MM.1S (cell line): ENCODE measurements around the gene GALNT10.

Experiments
- DNase-seq: peaks from one replicate; pipeline ENCODE4 v3.0.0-alpha.2; 2015
- H2AFZ ChIP-seq: fragments of 300-600 bp; sonication (generic); 2 replicates; pipeline ENCODE4 v1.6.0; 2016; ENCODE audit warnings: antibody characterized with exemption, low read length
- H3F3A ChIP-seq: fragments of 300-600 bp; sonication (generic); 2 replicates; pipeline ENCODE4 v1.6.1; 2016; ENCODE audit warnings: mild to moderate bottlenecking, antibody characterized with exemption, low read length, moderate library complexity, mixed read lengths; ENCODE audit not compliant: insufficient read depth
- H3K27ac ChIP-seq: fragments of 300-600 bp; sonication (generic); 2 replicates; pipeline ENCODE4 v1.5.1; 2016; ENCODE audit warnings: mild to moderate bottlenecking, low read length
- H3K27me3 ChIP-seq: fragments of 300-600 bp; sonication (generic); replicated peaks from 2 replicates; pipeline ENCODE4 v1.6.0; 2016; ENCODE audit warnings: low read length; ENCODE audit not compliant: insufficient read depth
- H3K36me3 ChIP-seq: fragments of 300-600 bp; sonication (generic); replicated peaks from 2 replicates; pipeline ENCODE4 v1.6.1; 2016; ENCODE audit warnings: mild to moderate bottlenecking, low read length, mixed read lengths; ENCODE audit not compliant: insufficient read depth
- H3K4me1 ChIP-seq: fragments of 300-600 bp; sonication (generic); 2 replicates; pipeline ENCODE4 v1.6.1; 2016; ENCODE audit warnings: low read length, mixed read lengths
- H3K4me2 ChIP-seq: fragments of 300-600 bp; sonication (generic); 2 replicates; pipeline ENCODE4 v1.6.0; 2016; ENCODE audit warnings: low read depth, low read length
- H3K4me3 ChIP-seq: fragments of 300-600 bp; sonication (generic); 2 replicates; pipeline ENCODE4 v1.5.1; 2016; ENCODE audit warnings: low read length, mixed read lengths
- H3K79me2 ChIP-seq: fragments of 300-600 bp; sonication (generic); 2 replicates; pipeline ENCODE4 v1.6.1; 2016; ENCODE audit warnings: mixed run types, low read length, mixed read lengths
- H3K9ac ChIP-seq: fragments of 300-600 bp; sonication (generic); 2 replicates; pipeline ENCODE4 v1.6.1; 2016; ENCODE audit warnings: low read length, mixed read lengths
- H3K9me2 ChIP-seq: fragments of 300-600 bp; sonication (generic); replicated peaks from 2 replicates; pipeline ENCODE4 v1.6.1; 2016; ENCODE audit warnings: mild to moderate bottlenecking, low read length, mixed read lengths; ENCODE audit not compliant: insufficient read depth
- H3K9me3 ChIP-seq: fragments of 300-600 bp; sonication (generic); replicated peaks from 2 replicates; pipeline ENCODE4 v1.6.1; 2016; ENCODE audit warnings: mild to moderate bottlenecking, low read length, mixed read lengths; ENCODE audit not compliant: insufficient read depth
- H4K20me1 ChIP-seq: fragments of 300-600 bp; sonication (generic); 2 replicates; pipeline ENCODE4 v1.6.1; 2016; ENCODE audit warnings: mild to moderate bottlenecking, low read length, moderate library complexity, mixed read lengths; ENCODE audit not compliant: insufficient read depth
- EZH2 ChIP-seq: fragments of 300-600 bp; sonication (generic); optimal IDR thresholded peaks from 2 replicates; pipeline ENCODE3; 2017; ENCODE audit warnings: low read depth, mild to moderate bottlenecking, antibody characterized with exemption, low read length, mixed read lengths
- EZH2phosphoT487 ChIP-seq: fragments of 300-600 bp; sonication (generic); IDR thresholded peaks from 2 replicates; pipeline ENCODE4 v1.6.1; 2018; ENCODE audit warnings: antibody characterized with exemption, low read length
- TF ChIP-seq, protein P1 (sequence below): fragments of 300-600 bp; sonication (generic); IDR thresholded peaks from 2 replicates; pipeline ENCODE4 v1.5.1; 2016; ENCODE audit warnings: antibody characterized with exemption, low read length, mixed read lengths

Gene GALNT10

DNA sequence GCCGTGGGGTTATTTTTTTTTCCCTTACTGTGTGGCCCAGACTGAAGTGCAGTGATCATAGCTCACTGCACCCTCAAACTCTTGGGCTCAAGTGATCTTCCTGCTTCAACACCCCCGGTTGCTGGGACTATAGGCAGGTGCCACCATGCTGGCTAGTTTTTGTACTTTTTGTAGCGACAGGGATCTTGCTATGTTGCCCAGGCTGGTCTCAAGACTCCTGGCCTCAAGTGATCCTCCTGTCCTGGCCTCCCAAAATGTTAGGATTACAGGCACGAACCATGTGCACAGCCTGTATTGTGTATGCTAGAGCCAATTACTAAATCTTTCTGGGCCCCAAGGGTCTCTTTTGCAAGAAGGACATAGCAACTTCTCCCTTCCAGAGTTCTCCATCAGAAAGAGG lies 23.1 kb downstream of the GALNT10 start:
- H4K20me1 ChIP-seq = no peaks in the 10 kb centered on the region
- H3F3A ChIP-seq = no peaks in the 10 kb centered on the region
- H3K4me3 ChIP-seq = no peak overlapping the region
- peaks cover 19% of the 10 kb centered on the region for H3K79me2 ChIP-seq
- no peak overlapping the region for H2AFZ ChIP-seq
- H3K36me3 ChIP-seq = no peaks in the 10 kb centered on the region
- no peaks in the 10 kb centered on the region for H3K4me1 ChIP-seq
- no peak overlapping the region for H3K27ac ChIP-seq
- H3K4me2 ChIP-seq = no peak overlapping the region
- H3K9ac ChIP-seq = no peak overlapping the region
- H3K9me3 ChIP-seq = no peaks in the 10 kb centered on the region
- H3K27me3 ChIP-seq = no peaks in the 10 kb centered on the region
- TF ChIP-seq EZH2phosphoT487 (no peak), EZH2 (no peak)
- TF ChIP-seq, protein P1, sequence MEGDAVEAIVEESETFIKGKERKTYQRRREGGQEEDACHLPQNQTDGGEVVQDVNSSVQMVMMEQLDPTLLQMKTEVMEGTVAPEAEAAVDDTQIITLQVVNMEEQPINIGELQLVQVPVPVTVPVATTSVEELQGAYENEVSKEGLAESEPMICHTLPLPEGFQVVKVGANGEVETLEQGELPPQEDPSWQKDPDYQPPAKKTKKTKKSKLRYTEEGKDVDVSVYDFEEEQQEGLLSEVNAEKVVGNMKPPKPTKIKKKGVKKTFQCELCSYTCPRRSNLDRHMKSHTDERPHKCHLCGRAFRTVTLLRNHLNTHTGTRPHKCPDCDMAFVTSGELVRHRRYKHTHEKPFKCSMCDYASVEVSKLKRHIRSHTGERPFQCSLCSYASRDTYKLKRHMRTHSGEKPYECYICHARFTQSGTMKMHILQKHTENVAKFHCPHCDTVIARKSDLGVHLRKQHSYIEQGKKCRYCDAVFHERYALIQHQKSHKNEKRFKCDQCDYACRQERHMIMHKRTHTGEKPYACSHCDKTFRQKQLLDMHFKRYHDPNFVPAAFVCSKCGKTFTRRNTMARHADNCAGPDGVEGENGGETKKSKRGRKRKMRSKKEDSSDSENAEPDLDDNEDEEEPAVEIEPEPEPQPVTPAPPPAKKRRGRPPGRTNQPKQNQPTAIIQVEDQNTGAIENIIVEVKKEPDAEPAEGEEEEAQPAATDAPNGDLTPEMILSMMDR = no peak
- H3K9me2 ChIP-seq = no peaks in the 10 kb centered on the region
- no peak for DNase-seq

DNA sequence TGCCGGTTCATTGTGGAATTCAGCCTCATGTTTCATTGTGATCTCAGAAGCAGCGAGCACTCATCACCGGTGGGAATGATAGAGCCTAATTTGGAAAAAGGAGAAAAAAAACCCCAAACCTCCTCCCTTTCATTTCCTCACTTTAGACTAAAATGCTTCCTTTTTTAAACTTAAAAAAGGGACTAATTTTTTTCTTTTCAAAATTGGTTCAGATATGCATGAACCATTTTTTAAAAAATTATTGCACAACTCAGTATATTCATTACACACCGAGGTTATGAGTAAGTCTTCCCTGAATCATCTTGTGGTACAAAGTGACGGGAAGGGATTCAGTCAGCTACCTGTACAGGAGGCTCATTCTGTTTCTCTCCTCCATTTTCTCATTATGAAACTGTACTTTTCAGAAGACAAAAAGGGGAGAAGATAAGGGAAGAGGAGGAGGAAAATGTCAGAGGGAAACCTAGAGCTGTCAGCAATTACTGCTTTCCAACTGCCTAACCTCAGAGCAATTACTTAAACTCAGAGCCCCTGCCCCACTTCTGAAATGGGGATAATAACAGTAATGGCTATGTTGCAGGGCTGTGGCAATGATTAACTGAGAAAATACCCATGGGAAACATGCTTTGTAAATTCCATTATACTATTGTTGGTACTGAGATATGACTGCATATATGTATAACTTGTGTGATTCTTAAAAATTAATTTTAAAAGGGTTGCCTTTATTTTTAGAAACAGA lies 24.0 kb downstream of the GALNT10 start:
- Histone ChIP-seq H4K20me1 (no peaks in the 10 kb centered on the region), H3K4me3 (no peak overlapping the region), H3K9ac (no peak overlapping the region), H3K27me3 (no peaks in the 10 kb centered on the region), H2AFZ (no peak overlapping the region), H3K79me2 (peaks cover 19% of the 10 kb centered on the region), H3K27ac (no peak overlapping the region), H3K9me2 (no peaks in the 10 kb centered on the region), H3K4me1 (no peaks in the 10 kb centered on the region), H3F3A (no peaks in the 10 kb centered on the region), H3K9me3 (no peaks in the 10 kb centered on the region), H3K4me2 (no peak overlapping the region), H3K36me3 (no peaks in the 10 kb centered on the region)
- TF ChIP-seq EZH2 = no peak
- no peak for TF ChIP-seq EZH2phosphoT487
- no peak for DNase-seq

DNA sequence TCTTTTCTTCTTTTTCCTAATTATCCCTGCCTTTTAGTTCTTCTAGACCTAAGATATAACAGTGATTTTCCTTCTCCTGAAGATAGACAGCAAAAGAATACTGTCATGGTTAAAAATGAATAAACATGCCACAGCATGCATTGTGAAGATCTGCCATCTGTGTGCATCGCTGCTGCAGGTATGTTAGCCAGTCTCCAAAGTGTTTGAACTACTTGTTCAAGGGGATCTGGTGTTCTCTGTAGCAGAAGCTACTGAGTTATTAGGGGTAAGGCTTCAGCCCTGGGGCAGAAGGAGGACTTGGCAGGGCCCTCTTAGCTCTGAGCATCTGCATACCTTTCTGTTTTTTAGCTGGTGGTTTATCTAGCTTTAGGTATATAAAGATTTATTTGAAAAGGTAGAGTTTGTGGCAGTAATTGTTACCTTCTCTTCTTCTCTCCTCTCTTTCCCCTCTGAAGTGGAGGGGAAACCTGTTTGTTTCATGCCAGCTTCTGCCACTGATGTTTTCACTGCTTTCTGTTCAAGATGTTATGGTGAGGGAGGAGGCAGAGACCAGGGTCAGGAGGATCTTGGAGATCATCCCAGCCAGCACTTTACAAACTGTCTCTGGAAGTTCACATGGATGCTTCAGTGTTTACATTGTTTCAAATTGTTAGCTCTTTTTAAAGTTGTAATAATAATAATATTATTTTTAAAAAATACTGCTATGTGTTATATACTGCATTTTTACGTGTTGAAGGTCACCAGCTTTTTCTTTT lies 25.2 kb downstream of the GALNT10 start:
- Histone ChIP-seq H3K27me3 (no peaks in the 10 kb centered on the region), H3K4me3 (no peak overlapping the region), H3K27ac (no peak overlapping the region), H2AFZ (no peak overlapping the region), H3K4me2 (no peak overlapping the region), H3K9me3 (no peaks in the 10 kb centered on the region), H3K9ac (no peak overlapping the region), H3K4me1 (peaks cover 3% of the 10 kb centered on the region), H3F3A (peaks cover 3% of the 10 kb centered on the region), H3K9me2 (no peaks in the 10 kb centered on the region), H3K79me2 (peaks cover 19% of the 10 kb centered on the region), H3K36me3 (no peaks in the 10 kb centered on the region), H4K20me1 (no peaks in the 10 kb centered on the region)
- no peak for DNase-seq
- TF ChIP-seq EZH2phosphoT487 = no peak
- TF ChIP-seq EZH2 = no peak
- TF ChIP-seq, protein P1 = no peak

DNA sequence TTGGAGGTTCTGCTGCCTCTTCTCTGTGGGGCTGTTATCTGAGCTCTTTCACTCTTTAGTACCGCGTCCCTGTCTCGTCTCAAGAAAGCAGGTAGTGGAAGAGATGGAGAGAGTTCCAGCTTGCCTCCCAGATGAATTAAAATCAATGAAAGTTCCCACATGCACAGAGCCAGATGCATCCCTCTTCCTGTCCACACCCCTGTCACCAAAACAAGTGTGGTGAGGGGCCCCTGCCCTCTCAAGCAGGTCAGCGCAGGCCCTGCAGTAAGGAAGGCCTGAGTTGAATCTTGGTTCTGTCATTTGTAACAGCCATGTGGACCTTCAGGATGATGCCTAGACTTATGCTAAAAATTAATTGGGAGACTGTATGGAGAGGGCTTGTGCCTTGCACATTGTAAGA lies 26.9 kb downstream of the GALNT10 start:
- Histone ChIP-seq H3K4me3 (no peak overlapping the region), H3F3A (peaks cover 20% of the 10 kb centered on the region), H3K4me2 (no peak overlapping the region), H3K36me3 (no peaks in the 10 kb centered on the region), H3K27ac (no peak overlapping the region), H4K20me1 (no peaks in the 10 kb centered on the region), H3K79me2 (peaks cover 12% of the 10 kb centered on the region), H3K9me3 (no peaks in the 10 kb centered on the region), H3K27me3 (no peaks in the 10 kb centered on the region), H3K4me1 (peaks cover 20% of the 10 kb centered on the region), H3K9me2 (no peaks in the 10 kb centered on the region), H2AFZ (no peak overlapping the region), H3K9ac (no peak overlapping the region)
- TF ChIP-seq EZH2 = no peak
- no peak for TF ChIP-seq EZH2phosphoT487
- TF ChIP-seq, protein P1 = no peak
- no peak for DNase-seq
